ENCODE measurements around the gene OCRL. TPM values are rescaled to one million over a fixed set of nuclear protein-coding genes. Genes with fewer than 3 reads are reported as not detected.

OCRL gene
- total RNA-seq, 1 experiment from 2014 or later, result 17.7 TPM

- no peaks in the 10 kb centered on the region for H3K27me3 ChIP-seq
- H3K27ac ChIP-seq, result no peak overlapping the region
- no peak overlapping the region for H3K4me3 ChIP-seq
- no peaks in the 10 kb centered on the region for H3K9me3 ChIP-seq (replicated peaks)
- H3K36me3 ChIP-seq, result no peaks in the 10 kb centered on the region
- H3K4me1 ChIP-seq, result no peaks in the 10 kb centered on the region
- no peak for DNase-seq
Observed at GRCh38 chrX:129586446-129586845, 46.4 kb downstream of the OCRL start.

DNA sequence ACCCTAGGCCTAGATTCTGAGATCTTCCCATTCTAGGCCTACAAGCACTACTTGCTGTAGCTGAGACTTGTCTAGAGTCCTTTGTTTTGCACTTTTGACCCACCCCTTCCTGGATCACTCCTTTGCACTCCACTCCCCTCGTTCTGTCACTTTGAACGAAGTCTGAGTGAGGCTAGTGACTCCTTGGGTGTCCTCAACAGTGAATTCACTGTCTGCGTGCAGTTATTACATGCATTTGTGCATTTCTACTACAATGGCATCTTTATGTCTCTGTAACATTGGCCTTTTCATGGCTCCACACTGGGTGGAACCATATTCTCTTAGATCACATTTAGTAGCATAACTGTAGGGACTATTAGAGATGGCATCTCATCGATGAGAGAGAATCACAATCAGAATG, 50.5 kb downstream of the OCRL start:
- Histone ChIP-seq H3K36me3 (no peaks in the 10 kb centered on the region), H3K4me1 (no peaks in the 10 kb centered on the region), H3K27ac (no peak overlapping the region), H3K9me3 (replicated peaks) (no peaks in the 10 kb centered on the region), H3K27me3 (no peaks in the 10 kb centered on the region), H3K4me3 (no peak overlapping the region)
- DNase-seq, result no peak

DNA sequence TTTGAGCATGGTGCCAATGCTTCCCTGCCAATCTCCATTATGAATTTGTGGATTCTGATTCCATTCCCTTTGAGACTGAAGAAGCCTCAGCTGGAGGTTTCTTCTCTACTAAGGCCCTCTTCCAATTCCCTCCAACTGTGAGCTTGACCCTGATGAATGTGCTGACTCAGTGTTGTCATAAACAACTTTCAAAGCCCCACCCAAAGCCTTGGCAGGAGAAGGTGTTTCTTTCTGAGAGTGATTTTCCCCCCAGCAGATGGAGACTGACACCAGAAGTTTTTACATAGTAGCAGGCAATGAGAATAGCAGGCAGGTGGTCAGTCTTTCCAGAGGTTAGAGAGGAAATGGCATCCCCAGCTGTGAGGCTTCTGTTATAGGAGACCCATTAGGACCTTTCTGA, 53.1 kb downstream of the OCRL start:
- no peak overlapping the region for H3K27ac ChIP-seq
- no peak for DNase-seq
- no peaks in the 10 kb centered on the region for H3K27me3 ChIP-seq

DNA sequence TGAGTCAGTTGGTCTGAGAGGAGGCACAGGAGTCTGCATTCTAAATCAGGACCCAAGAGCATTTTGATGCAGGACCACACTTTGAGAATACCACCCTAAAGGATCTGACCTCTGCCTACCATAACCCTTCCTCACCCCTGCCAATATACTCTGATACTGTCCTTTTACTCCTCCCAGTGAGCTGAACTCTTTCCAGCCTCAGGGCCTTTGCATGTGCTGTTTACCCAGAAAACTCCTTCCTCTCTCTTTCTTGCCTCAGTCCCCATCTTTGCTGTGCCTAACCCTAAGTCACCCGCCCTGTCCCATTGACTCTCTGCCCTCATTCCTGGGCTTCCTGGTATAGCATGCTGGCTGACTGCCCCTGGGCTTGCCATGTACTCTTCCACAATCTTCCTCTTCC, 54.7 kb downstream of the OCRL start:
- Histone ChIP-seq H3K4me1 (no peaks in the 10 kb centered on the region), H3K27ac (no peak overlapping the region), H3K36me3 (no peaks in the 10 kb centered on the region), H3K4me3 (no peak overlapping the region), H3K9me3 (replicated peaks) (no peaks in the 10 kb centered on the region), H3K27me3 (no peaks in the 10 kb centered on the region)
- DNase-seq, result no peak

More for the DNA sequence above, 53.1 kb downstream of the OCRL start:
- Histone ChIP-seq H3K4me3 (no peak overlapping the region), H3K4me1 (no peaks in the 10 kb centered on the region), H3K36me3 (no peaks in the 10 kb centered on the region), H3K9me3 (replicated peaks) (no peaks in the 10 kb centered on the region)

DNA sequence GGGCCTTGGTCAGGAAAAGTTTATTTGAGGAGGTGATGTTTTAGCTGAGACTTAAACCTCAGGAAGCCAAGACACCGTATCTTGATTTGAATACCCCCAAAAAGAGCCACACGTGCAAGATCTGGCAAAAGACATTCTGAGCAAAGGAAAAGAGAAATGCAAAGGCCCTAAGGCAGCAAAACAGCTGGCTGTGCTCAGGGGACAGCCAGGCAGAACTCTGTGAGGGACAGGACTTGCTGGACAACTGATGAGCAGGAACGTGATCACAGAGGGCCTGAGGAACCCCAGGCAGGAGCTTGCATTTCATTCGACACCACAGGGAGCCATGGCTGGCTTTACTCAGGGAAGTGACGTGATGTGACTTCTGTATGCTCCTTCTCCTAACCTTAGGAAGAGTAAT, 56.0 kb downstream of the OCRL start:
- H3K4me3 ChIP-seq, result no peak overlapping the region
- no peak overlapping the region for H3K27ac ChIP-seq
- no peak for DNase-seq
- no peaks in the 10 kb centered on the region for H3K4me1 ChIP-seq
- H3K9me3 ChIP-seq (replicated peaks), result no peaks in the 10 kb centered on the region
- H3K36me3 ChIP-seq, result no peaks in the 10 kb centered on the region
- H3K27me3 ChIP-seq, result no peaks in the 10 kb centered on the region

DNA sequence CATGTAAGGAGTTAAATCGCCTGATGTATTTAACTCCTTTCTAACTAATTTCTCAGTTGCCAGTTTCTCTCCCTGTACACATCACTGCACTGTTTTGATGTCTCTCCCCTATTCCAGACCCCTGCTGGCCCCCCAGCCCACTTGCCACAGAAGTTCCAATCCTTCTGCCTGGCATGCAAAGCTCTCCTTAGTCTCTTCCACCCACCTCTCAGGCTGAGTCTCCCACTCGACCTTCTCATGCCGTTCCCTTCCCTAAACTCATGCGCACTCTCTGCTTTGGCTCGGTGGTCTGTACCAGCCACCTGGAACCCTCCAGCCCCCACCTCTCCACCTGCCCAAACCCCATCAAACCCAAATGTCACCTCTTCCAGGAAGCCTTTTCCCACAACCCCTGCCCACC, 57.8 kb downstream of the OCRL start:
- DNase-seq, result no peak

GRCh38 chrX:129599499-129599898, 59.4 kb downstream of the OCRL start:
- Histone ChIP-seq H3K27me3 (no peaks in the 10 kb centered on the region), H3K36me3 (no peaks in the 10 kb centered on the region), H3K27ac (no peak overlapping the region), H3K4me1 (no peaks in the 10 kb centered on the region), H3K9me3 (replicated peaks) (no peaks in the 10 kb centered on the region), H3K4me3 (no peak overlapping the region)
- DNase-seq, result no peak

More for the DNA sequence above, 57.8 kb downstream of the OCRL start:
- H3K27ac ChIP-seq, result no peak overlapping the region
- H3K27me3 ChIP-seq, result no peaks in the 10 kb centered on the region
- no peak overlapping the region for H3K4me3 ChIP-seq
- no peaks in the 10 kb centered on the region for H3K9me3 ChIP-seq (replicated peaks)
- H3K36me3 ChIP-seq, result no peaks in the 10 kb centered on the region
- no peaks in the 10 kb centered on the region for H3K4me1 ChIP-seq

DNA sequence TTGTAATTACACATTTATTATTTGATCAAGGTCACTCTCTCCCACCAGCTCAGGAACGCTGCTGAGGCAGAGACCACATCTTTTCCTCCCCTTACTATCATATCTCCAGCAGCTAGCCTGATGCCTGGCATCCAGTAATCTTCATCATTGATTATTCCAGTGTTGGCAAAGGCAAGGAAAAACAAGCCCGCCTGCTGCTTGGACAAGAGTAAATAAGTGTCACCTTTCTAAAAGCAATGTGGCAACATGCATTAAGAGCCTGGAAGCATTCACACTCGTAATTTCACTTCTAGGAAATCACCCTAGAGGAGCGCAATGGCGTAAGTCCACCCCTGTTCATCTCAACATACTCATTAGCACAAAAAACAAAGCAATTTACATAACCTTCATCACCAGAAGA, 59.9 kb downstream of the OCRL start:
- Histone ChIP-seq H3K36me3 (no peaks in the 10 kb centered on the region), H3K27me3 (no peaks in the 10 kb centered on the region), H3K27ac (no peak overlapping the region), H3K4me1 (no peaks in the 10 kb centered on the region), H3K4me3 (no peak overlapping the region), H3K9me3 (replicated peaks) (no peaks in the 10 kb centered on the region)
- DNase-seq, result no peak

DNA sequence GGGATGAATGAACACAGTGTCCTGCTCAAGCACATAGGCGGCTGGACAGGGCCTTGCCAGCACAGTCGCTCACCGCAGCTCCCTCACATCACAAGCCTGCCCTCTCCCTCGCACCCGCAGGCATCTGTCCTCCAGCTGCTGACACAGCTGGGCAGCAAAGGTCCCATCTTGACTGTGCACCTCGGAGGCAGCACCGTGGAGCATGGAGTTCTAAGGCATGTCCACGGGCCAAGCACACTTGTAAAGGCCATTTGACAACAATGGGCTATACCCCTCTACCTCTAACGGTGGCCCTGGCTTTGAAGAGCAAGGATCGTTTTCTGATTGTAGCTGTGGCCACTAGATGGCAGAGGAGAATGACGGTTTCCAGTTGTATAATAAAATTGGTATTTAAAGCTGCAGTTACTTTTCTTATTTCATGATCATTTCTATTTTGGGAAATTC, 60.9 kb downstream of the OCRL start:
- Histone ChIP-seq H3K27me3 (no peaks in the 10 kb centered on the region), H3K4me3 (no peak overlapping the region), H3K4me1 (no peaks in the 10 kb centered on the region), H3K36me3 (no peaks in the 10 kb centered on the region), H3K27ac (no peak overlapping the region), H3K9me3 (replicated peaks) (no peaks in the 10 kb centered on the region)
- peak in 1 of 2 experiments; percentile 41 for DNase-seq

- DNase-seq, result peak; percentile 31 to 77
- Histone ChIP-seq H3K9me3 (replicated peaks) (no peaks in the 10 kb centered on the region), H3K27ac (no peak overlapping the region), H3K36me3 (no peaks in the 10 kb centered on the region), H3K4me1 (no peaks in the 10 kb centered on the region), H3K27me3 (no peaks in the 10 kb centered on the region), H3K4me3 (no peak overlapping the region)
Observed at GRCh38 chrX:129606918-129607317, 66.9 kb downstream of the OCRL start.

- no peak for DNase-seq
- no peak overlapping the region for H3K4me3 ChIP-seq
- H3K4me1 ChIP-seq, result no peaks in the 10 kb centered on the region
- H3K27me3 ChIP-seq, result no peaks in the 10 kb centered on the region
- no peak overlapping the region for H3K27ac ChIP-seq
- H3K9me3 ChIP-seq (replicated peaks), result no peaks in the 10 kb centered on the region
- no peaks in the 10 kb centered on the region for H3K36me3 ChIP-seq
Observed at GRCh38 chrX:129608496-129608895, 68.4 kb downstream of the OCRL start.

GRCh38 chrX:129609395-129609794, 69.3 kb downstream of the OCRL start:
- Histone ChIP-seq H3K27ac (no peak overlapping the region), H3K36me3 (no peaks in the 10 kb centered on the region), H3K9me3 (replicated peaks) (no peaks in the 10 kb centered on the region), H3K4me1 (no peaks in the 10 kb centered on the region), H3K27me3 (no peaks in the 10 kb centered on the region), H3K4me3 (no peak overlapping the region)
- no peak for DNase-seq

GRCh38 chrX:129612396-129612795, 72.3 kb downstream of the OCRL start:
- no peaks in the 10 kb centered on the region for H3K9me3 ChIP-seq (replicated peaks)
- no peak overlapping the region for H3K27ac ChIP-seq
- H3K4me1 ChIP-seq, result no peaks in the 10 kb centered on the region
- H3K36me3 ChIP-seq, result no peaks in the 10 kb centered on the region
- DNase-seq, result no peak
- H3K4me3 ChIP-seq, result no peak overlapping the region
- no peaks in the 10 kb centered on the region for H3K27me3 ChIP-seq

DNA sequence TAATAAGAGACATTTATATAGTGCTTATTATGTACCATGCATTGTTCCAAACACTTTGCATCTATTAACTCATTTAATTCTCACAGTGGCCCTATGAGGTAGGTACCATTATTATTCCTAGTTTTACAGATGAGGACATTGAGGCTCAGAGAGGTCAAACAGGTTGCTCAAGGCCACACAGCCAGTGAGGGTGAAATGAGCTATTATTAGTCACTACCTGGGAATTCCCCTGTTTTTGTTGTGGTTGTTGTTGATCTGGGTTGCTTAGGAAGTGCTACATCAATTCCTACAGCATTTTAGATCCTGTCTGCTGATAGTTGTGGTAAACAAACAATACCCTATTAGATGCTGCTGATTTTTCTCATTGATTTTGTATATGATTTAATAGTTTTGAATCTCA, 73.5 kb downstream of the OCRL start:
- Histone ChIP-seq H3K9me3 (replicated peaks) (no peaks in the 10 kb centered on the region), H3K4me3 (no peak overlapping the region), H3K36me3 (no peaks in the 10 kb centered on the region), H3K27me3 (no peaks in the 10 kb centered on the region), H3K27ac (no peak overlapping the region), H3K4me1 (no peaks in the 10 kb centered on the region)
- DNase-seq, result no peak

- H3K27ac ChIP-seq, result no peak overlapping the region
- no peak overlapping the region for H3K4me3 ChIP-seq
- no peak for DNase-seq
Observed at GRCh38 chrX:129614481-129615255, 74.6 kb downstream of the OCRL start.

DNA sequence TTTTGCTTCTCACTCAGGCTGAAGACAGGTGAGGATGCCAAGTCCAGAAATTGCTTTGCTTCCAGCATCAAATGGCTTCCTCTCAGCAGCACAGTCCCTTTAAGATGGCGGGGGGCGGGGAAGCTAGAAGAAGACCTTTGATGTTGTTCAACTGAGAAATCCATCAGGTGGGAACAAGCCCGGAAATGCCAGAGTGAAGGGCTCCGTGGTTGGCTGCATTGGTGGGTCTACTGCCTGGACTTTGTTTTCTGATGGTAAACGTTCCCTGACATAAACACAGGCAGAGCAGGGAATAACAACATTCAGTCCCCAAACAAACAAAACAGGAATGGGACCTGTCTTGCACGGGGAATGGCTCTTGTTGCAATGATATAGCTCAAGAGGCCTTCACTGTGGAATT, 77.4 kb downstream of the OCRL start:
- no peak overlapping the region for H3K4me3 ChIP-seq
- H3K27ac ChIP-seq, result no peak overlapping the region
- DNase-seq, result no peak
- H3K4me1 ChIP-seq, result no peaks in the 10 kb centered on the region
- H3K27me3 ChIP-seq, result no peaks in the 10 kb centered on the region
- H3K9me3 ChIP-seq (replicated peaks), result no peaks in the 10 kb centered on the region
- no peaks in the 10 kb centered on the region for H3K36me3 ChIP-seq

More at GRCh38 chrX:129614481-129615255, 74.6 kb downstream of the OCRL start:
- H3K36me3 ChIP-seq, result no peaks in the 10 kb centered on the region
- no peaks in the 10 kb centered on the region for H3K9me3 ChIP-seq (replicated peaks)
- H3K27me3 ChIP-seq, result no peaks in the 10 kb centered on the region
- no peaks in the 10 kb centered on the region for H3K4me1 ChIP-seq

Measured in SJCRH30 (cell line).